ENCODE data around the gene MYO18A.
A peak's percentile ranks its signal among the peaks of the same experiment; 100 is the strongest.
"Not testable (repeated sequence)": the region's sequence is repeated elsewhere in the genome, so short reads cannot be mapped to it uniquely, and the experiment has no call there.

MYO18A gene

GRCh38 chr17:29147228-29147627 lies 33.0 kb downstream of the MYO18A start:
- DNase-seq (ENCODE audit: low read depth in 2 of 2): not testable (repeated sequence)

GRCh38 chr17:29146369-29146972 lies 33.7 kb downstream of the MYO18A start:
- no peak for DNase-seq (ENCODE audit: low read depth in 2 of 2)

- peak in 1 of 2 experiments; percentile 50 for DNase-seq (ENCODE audit: low read depth in 2 of 2)
Measured at GRCh38 chr17:29145289-29146073, 34.7 kb downstream of the MYO18A start.

DNA sequence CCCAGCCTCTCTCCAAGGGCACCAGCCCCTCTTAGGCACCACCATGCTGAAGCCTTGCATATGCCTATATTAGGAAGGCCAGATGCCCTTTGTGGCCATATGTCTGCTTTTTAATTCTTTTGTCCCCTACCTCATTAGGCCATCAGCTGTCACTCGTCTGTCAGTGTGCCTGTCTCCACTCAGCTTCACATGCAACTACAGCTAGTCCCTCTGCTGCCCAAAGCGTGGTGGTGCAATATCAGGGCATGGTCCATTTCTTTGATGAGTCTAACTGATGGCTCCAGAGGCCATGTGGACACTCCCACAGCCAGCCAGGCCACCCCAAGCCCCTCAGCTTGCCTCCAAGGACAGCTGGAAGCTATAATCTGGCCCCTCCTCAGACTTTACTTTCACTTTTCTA lies 36.3 kb downstream of the MYO18A start:
- no peak for DNase-seq (ENCODE audit: low read depth in 2 of 2)

DNA sequence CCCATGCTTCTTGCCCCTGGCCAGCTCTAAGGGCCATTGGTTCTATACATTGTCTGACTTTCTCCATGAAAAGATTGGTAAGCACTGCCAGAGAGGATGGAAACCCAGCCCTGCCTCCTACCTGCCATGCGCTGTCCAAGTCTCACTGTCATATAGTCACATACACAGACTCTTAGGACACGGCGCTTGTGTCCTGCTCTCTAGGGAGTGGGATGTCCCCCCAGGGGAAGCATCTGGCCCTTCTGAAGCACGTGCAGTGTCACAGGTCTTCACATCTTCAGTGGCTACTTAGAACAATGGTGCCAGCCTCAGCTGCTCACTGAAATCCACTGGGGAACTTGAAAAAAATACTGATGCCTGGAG lies 38.7 kb downstream of the MYO18A start:
- DNase-seq (ENCODE audit: low read depth in 2 of 2): no peak

GRCh38 chr17:29140631-29141513 lies 39.3 kb downstream of the MYO18A start:
- no peak for DNase-seq (ENCODE audit: low read depth in 2 of 2)

GRCh38 chr17:29140051-29140621 lies 40.1 kb downstream of the MYO18A start:
- DNase-seq (ENCODE audit: low read depth in 2 of 2): peak; percentile 65 to 83

- no peak for DNase-seq (ENCODE audit: low read depth in 2 of 2)
Measured at GRCh38 chr17:29138971-29139691, 41.1 kb downstream of the MYO18A start.

DNA sequence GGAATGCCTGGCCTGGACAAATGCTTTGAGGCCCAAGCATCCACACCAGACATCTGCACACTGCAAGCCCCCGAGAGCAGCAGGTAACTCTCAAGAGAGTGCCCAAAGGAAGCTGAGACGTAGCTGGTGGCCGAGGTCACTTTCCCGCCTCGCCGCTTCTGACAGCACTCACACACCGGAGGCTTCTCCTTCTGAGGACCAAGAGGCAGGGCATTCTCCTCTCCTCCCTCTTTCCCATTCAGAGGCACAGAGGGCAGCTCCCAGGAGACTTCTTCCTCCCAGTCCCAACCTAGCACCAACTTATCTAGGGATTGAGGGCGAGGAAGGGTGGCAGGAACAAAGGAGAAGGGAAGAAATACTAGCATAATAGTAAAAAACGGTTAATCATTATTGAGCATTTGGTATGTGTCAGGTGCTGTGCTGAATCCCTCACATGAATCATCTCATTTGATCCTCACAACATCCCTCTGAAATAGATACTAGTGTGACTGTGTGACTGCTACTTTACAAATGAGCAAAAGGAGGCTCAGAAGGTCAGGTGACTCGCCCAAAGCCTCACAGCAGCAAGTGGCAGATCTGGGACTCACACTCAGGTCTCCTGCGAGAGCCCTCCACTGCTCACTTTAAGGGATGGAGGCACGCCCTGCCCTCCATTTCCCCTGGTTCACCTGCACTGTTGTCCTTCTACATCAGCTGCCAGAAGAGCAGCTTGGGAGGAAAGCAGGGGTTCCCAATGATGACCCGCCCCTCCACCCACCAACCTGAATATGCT lies 41.8 kb downstream of the MYO18A start:
- DNase-seq (ENCODE audit: low read depth in 2 of 2): peak in 1 of 2 experiments; percentile 54

DNA sequence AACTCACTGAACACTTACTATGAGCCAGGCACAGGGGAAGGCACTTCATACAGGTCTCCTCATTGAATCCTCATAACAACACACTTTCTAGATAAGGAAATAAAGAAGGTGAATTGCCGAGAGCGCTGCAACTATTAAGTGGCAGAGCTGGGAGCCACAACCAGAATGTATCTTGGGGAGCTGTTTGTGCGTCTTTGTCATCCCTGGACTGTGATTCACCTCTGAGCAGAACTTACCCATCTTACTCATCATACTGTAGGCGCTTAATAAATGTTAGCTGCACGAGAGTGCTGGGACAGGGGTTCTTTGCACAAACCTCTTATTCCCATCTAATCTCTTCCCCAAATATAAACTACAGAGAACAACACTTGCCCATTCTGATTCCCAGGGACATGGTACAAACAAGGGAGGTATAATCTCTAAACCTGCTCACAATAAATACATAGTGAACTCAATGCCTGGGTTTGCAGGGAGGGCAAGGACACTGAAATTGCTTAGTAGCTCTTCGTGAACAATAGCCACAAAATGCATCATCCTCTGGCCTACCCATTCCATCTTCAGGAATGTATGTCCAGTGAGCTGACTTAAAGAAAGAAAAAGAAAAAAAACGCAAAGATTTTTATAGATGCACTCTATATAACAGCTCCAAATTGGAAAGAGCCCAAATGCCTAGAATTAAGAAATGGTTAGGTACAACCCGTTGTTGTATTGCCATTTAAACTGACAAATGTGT lies 43.0 kb downstream of the MYO18A start:
- DNase-seq (ENCODE audit: low read depth in 2 of 2): no peak

DNA sequence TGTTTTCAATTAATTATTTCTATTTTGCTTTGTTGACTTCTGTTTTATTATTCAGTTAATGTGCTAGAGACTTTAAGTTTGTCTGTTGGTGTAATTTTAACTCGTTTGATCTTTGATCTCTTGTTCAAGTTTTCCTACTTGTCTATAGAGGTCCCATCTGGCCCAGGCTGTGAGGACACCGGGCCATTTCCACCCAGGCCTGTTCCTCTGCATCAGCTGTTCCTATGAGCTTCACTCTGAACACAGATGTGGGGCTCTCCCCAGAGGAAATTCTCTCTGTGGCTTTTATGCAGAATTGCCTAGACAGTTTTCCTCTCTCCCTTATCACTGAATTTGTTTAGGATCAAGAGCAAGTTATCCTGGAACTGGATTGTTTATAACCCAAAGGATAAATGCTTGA lies 44.7 kb downstream of the MYO18A start:
- DNase-seq (ENCODE audit: low read depth in 2 of 2): no peak

DNA sequence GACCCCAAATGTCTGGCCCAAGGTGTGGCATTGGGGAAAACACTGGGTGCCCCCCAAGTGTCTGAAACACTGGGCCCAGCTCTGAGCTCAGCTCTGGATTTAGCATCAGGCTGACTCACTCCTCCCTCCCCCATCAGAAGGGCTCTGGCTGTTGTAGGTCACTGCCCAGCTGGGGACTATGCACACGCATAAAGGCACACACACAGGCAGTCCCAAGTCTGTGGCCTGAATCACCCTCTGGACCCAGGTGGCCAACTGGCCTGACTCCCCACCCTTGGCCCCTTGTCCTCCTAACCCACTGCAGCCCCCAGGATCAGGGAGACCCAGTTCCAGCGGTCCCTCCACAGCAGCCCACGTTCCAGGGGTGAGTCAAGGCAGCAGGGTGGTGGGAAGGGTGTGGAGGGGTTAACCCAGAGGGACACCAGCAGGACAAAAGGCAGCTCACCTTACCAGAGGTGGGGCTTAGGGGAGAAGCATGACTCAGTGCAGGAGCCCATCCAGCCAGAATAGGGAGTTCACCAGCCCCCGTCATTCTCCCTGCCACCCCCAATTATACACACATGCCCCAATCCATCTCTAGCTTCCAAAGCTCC lies 47.0 kb downstream of the MYO18A start:
- no peak for DNase-seq (ENCODE audit: low read depth in 2 of 2)

DNA sequence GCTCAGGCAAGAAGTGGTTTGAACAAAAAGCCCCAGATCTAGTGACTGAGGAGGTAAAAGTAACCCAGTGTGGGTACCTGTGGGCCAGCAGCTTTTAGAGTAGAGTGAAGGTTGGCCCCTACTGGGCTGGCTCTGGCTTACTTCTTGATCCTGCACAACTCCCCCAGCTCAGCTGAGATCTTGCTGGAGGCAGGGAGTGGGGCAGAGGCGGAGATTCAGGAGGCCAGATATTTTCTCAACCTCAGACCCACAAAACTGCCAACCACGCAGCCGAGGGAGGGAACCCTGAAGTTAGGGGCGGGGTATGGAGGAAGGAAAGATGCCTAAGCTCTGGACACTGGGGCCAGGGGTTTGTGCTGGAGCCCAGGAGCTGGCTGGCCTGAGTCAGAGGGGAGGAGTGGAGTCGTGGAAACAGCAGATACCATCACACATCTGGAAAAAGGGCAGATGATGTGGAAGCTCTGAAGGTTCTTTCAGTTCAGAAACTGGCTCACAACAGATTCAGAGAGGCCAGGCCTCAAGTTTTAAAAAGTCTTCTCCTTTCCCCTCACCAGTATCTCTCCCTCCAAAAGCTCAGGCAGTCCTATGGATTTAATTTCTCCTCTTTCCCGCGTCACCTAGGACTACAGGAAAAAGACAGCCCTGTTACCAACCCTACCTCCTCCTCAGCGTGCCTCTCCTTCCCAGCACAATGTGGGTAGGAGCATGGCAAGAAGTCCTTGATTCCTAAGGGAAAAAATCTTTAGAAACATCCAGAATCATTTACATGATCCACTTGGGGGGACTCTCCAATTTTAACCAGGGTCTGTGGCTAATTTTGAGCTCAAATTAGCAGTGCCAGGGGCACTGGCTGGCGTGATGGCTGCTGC lies 48.1 kb downstream of the MYO18A start:
- DNase-seq (ENCODE audit: low read depth in 2 of 2): no peak

GRCh38 chr17:29129731-29130130 lies 50.5 kb downstream of the MYO18A start:
- no peak for DNase-seq (ENCODE audit: low read depth in 2 of 2)

- no peak for DNase-seq (ENCODE audit: low read depth in 2 of 2)
Measured at GRCh38 chr17:29127840-29128239, 52.4 kb downstream of the MYO18A start.

- no peak for DNase-seq (ENCODE audit: low read depth in 2 of 2)
Measured at GRCh38 chr17:29126268-29126930, 53.8 kb downstream of the MYO18A start.

- no peak for DNase-seq (ENCODE audit: low read depth in 2 of 2)
Measured at GRCh38 chr17:29125651-29126050, 54.5 kb downstream of the MYO18A start.

DNA sequence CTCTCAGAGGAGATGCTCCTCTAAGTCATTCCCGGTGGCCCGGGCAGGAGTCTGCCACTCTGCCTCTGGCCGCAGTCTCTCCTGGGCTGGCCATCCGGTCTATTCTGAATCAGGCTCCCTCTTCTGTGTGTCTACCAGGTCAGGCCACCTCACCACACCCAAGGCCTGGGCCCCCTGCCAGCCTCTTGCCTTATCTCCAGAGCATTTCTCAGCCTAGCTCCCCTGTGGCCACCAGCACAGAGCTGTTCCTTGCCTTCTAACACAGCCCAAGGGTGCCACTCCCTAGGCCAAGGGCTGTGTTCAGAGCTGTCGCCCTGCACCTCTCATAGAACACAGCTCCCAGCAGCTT lies 55.3 kb downstream of the MYO18A start:
- no peak for DNase-seq (ENCODE audit: low read depth in 2 of 2)
